ENCODE results near the gene TTF2. TPM values are rescaled to one million over a fixed set of nuclear protein-coding genes. Genes with fewer than 3 reads are reported as not detected.
A peak's percentile ranks its signal among the peaks of the same experiment; 100 is the strongest.

TTF2 gene
- total and polyA plus RNA-seq, 9 of the 15 experiments (the other 6 are each of a cell fraction or from before 2014, with no cell fraction given): 9.4 to 71.1 (median 42.1) TPM

DNA sequence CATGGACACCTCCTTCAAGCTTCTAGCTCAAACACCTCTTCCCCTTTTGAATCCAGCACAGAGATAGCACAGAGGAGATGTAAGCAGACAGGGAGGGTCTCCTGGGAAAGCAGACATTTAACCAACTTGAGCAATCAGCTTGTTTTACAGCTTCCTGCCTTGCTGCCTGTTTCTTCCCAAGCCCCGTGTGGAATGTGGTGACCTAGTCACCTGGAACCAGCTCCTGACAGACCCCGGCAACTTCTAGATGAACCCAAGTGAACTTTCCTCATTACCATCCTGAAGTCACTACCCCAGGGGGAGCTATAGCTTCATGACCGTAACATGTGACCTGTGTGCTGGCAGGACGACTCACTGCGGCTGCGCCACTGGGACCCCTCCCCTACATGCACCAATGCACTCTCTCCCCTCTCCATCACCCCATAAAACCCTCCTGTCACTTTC lies 24.1 kb upstream of the TTF2 start (continued):
- TF ChIP-seq ZBTB33 (CRISPR knock-in tag; IDR thresholded peaks at IDR 0.05) (no peak), REST (IDR thresholded peaks at IDR 0.05; ENCODE audit: borderline replicate concordance) (peak; percentile 28; the same call in 1 of the 2 replicates), REST (CRISPR knock-in tag; IDR thresholded peaks at IDR 0.05; ENCODE audit: low read depth) (no peak), MYBL2 (IDR thresholded peaks at IDR 0.05; ENCODE audit: low read depth) (no peak), MYBL2 (CRISPR knock-in tag; IDR thresholded peaks at IDR 0.05; ENCODE audit: borderline replicate concordance) (no peak), EP400 (IDR thresholded peaks at IDR 0.05) (no peak), SMARCA5 (IDR thresholded peaks at IDR 0.05) (no peak), TRIM24 (IDR thresholded peaks at IDR 0.05) (no peak), ZNF175 (CRISPR knock-in tag; IDR thresholded peaks at IDR 0.05; ENCODE audit: low read depth) (no peak), ZKSCAN8 (CRISPR knock-in tag; IDR thresholded peaks at IDR 0.05) (no peak), ZNF778 (CRISPR knock-in tag; IDR thresholded peaks at IDR 0.05) (no peak), SETDB1 (IDR thresholded peaks at IDR 0.05; ENCODE audit: low read length) (no peak)
- TF ChIP-seq, protein P1, sequence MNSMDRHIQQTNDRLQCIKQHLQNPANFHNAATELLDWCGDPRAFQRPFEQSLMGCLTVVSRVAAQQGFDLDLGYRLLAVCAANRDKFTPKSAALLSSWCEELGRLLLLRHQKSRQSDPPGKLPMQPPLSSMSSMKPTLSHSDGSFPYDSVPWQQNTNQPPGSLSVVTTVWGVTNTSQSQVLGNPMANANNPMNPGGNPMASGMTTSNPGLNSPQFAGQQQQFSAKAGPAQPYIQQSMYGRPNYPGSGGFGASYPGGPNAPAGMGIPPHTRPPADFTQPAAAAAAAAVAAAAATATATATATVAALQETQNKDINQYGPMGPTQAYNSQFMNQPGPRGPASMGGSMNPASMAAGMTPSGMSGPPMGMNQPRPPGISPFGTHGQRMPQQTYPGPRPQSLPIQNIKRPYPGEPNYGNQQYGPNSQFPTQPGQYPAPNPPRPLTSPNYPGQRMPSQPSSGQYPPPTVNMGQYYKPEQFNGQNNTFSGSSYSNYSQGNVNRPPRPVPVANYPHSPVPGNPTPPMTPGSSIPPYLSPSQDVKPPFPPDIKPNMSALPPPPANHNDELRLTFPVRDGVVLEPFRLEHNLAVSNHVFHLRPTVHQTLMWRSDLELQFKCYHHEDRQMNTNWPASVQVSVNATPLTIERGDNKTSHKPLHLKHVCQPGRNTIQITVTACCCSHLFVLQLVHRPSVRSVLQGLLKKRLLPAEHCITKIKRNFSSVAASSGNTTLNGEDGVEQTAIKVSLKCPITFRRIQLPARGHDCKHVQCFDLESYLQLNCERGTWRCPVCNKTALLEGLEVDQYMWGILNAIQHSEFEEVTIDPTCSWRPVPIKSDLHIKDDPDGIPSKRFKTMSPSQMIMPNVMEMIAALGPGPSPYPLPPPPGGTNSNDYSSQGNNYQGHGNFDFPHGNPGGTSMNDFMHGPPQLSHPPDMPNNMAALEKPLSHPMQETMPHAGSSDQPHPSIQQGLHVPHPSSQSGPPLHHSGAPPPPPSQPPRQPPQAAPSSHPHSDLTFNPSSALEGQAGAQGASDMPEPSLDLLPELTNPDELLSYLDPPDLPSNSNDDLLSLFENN (IDR thresholded peaks at IDR 0.05; ENCODE audit: low read depth in 2 of 2, low read length in 2 of 2): no peak
- TF ChIP-seq, protein P2, sequence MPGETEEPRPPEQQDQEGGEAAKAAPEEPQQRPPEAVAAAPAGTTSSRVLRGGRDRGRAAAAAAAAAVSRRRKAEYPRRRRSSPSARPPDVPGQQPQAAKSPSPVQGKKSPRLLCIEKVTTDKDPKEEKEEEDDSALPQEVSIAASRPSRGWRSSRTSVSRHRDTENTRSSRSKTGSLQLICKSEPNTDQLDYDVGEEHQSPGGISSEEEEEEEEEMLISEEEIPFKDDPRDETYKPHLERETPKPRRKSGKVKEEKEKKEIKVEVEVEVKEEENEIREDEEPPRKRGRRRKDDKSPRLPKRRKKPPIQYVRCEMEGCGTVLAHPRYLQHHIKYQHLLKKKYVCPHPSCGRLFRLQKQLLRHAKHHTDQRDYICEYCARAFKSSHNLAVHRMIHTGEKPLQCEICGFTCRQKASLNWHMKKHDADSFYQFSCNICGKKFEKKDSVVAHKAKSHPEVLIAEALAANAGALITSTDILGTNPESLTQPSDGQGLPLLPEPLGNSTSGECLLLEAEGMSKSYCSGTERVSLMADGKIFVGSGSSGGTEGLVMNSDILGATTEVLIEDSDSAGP (CRISPR knock-in tag; IDR thresholded peaks at IDR 0.05): no peak

Measured in K562 (cell line).